Coronary artery (tissue), 2 donors: ENCODE results near the gene WDR64.
"Not testable (repeated sequence)": the region's sequence is repeated elsewhere in the genome, so short reads cannot be mapped to it uniquely, and the experiment has no call there.

Experiments
- DNase-seq: peaks from one replicate; pipeline ENCODE4 v3.0.0-alpha.2; 2017; ENCODE audit warnings: low spot score
- H3K27ac ChIP-seq, 2 donors: fragments of 200-600 bp; sonication (generic); one replicate each; pipeline ENCODE4 v1.5.1; 2016 to 2019
- H3K4me3 ChIP-seq: fragments of 200-600 bp; sonication (generic); 2 replicates; pipeline ENCODE4 v1.5.1; 2016; ENCODE audit warnings: mild to moderate bottlenecking, moderate library complexity
- TF ChIP-seq, protein P1 (sequence below): fragments of 200-600 bp; sonication (generic); IDR thresholded peaks from one replicate; pipeline ENCODE4 v1.5.1; 2019; ENCODE audit warnings: antibody characterized with exemption

Gene WDR64

DNA sequence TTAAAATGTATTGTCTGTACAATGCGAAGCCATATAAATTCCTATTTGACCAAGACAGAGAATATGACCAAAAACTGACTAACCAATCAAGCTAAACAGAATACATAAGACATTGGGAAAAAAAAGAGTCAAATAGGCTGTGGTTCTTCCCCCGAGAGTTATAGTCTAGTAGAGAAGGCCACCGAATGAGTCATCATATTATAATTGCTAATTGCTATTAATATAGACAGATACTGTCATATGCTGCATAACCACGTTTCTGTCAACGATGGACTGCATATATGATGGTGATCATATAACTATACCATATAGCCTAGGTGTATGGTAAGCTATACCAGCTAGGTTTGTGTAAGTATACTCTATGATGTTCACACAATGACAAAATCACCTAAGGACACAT is 82.5 kb downstream of the WDR64 start:
- DNase-seq = no peak
- Histone ChIP-seq H3K4me3 (no peak overlapping the region), H3K27ac (no peak overlapping the region)
- TF ChIP-seq, protein P1, sequence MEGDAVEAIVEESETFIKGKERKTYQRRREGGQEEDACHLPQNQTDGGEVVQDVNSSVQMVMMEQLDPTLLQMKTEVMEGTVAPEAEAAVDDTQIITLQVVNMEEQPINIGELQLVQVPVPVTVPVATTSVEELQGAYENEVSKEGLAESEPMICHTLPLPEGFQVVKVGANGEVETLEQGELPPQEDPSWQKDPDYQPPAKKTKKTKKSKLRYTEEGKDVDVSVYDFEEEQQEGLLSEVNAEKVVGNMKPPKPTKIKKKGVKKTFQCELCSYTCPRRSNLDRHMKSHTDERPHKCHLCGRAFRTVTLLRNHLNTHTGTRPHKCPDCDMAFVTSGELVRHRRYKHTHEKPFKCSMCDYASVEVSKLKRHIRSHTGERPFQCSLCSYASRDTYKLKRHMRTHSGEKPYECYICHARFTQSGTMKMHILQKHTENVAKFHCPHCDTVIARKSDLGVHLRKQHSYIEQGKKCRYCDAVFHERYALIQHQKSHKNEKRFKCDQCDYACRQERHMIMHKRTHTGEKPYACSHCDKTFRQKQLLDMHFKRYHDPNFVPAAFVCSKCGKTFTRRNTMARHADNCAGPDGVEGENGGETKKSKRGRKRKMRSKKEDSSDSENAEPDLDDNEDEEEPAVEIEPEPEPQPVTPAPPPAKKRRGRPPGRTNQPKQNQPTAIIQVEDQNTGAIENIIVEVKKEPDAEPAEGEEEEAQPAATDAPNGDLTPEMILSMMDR = no peak

DNA sequence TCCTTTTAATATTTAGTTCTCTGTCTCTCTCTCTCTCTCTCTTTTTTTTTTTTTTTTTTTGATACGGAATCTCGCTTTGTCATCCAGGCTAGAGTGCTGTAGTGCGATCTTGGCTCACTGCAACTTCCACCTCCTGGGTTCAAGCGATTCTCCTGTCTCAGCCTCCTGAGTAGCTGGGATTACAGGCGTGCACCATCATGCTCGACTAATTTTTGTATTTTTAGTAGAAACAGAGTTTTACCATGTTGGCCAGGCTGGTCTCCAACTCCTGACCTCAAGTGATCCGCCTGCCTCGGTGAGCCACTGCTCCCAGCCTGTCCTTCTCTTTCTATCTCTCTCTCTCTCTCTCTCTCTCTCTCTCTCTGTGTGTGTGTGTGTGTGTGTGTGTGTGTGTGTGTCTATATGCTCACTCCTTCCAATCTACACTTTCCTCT is 83.4 kb downstream of the WDR64 start:
- not testable (repeated sequence) for H3K4me3 ChIP-seq, H3K27ac ChIP-seq, DNase-seq

DNA sequence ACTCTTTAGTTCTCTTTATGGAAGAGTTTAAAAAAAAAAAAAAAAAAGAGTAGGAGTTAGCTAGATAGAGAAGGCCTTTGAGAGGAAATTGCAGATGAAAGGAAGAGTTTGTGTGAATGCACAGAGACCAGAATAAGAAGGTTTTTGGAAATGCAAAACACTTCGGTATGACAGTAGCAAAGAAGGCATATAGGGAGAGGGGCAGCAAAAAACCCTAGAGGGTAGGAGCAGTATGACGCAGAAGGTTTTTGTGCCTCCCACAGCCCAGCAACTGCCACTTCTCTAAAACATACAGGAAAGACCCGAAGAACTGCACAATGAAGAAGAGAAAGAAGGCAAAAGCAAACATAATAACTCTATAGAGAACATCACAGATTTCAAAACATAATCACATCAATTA is 84.3 kb downstream of the WDR64 start:
- no peak overlapping the region for H3K4me3 ChIP-seq
- no peak for DNase-seq
- H3K27ac ChIP-seq = no peak overlapping the region
- TF ChIP-seq, protein P1 = no peak

DNA sequence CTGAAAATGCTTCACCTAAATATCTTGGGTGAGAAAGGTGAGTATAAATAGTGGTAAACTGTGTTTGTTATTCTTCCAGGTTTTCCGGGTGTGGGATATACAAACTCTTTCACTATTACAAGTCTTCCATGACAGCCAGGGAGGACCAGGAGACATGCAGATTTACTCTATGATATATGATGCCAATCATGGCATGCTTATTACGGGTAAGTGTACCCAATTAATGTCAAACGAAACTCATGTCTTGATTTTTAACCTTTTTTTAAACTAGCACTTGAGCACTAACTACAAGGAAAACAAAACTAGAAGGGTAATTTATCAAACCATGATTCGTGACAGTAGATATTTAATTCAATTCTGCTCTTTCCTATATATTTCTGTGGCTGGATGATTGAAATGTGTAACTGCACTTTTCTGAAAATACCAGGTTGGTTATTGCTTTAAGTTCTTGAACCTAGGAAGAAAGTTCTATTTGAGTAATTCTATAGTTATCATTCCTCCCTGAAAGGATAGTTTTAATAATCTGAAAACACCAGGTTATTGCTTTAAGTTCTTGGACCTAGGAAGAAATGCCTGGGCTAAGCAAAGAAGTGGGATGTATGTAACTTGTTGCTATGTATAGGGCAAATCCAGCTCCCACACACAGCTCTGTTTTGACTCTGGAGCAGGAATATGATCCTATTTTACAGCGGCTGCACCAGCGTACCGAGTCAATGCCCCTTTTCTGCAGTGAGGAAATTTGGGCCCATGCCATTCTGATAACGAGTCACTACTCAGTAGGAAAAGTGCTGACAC is 86.4 kb downstream of the WDR64 start:
- TF ChIP-seq, protein P1 = no peak
- Histone ChIP-seq H3K27ac (no peak overlapping the region), H3K4me3 (no peak overlapping the region)
- no peak for DNase-seq

DNA sequence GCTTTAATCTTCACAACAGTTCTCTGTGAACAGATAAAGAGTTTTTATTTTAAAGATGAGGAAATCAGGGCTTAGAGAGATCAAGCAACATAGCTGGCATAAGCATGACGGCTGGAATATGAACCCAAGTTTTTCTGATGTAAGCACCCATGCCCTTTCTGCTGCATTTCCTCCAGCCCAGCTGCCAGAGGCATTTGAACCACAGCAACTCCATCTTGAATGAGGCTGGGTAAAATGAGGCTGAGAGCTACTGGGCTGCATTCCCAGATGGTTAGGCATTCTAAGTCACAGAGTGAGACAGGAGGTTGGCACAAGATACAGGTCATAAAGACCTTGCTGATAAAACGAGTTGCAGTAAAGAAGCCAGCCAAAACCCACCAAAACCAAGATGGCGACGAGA is 90.0 kb downstream of the WDR64 start:
- TF ChIP-seq, protein P1 = no peak
- DNase-seq = no peak
- no peak overlapping the region for H3K4me3 ChIP-seq
- H3K27ac ChIP-seq = no peak overlapping the region

DNA sequence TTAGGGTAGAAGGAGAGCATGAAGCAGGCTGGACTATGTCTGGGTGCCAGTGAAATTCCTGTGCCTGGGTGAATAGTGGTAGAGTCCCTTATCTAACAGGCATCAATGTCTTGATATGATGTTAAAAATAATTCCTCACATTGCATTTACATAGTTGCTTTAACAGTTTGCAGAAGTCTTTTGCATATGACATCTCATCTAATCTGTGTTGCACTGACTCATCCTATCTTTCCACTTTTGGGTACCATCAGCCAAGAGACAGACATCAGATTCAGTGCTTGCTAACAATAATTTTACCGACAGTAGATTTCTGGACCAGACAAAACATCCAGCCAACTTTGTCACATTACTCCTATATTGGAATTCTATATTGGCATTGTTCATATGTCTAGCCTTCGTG is 92.5 kb downstream of the WDR64 start:
- Histone ChIP-seq H3K4me3 (no peak overlapping the region), H3K27ac (no peak overlapping the region)
- DNase-seq = no peak
- TF ChIP-seq, protein P1 = no peak

DNA sequence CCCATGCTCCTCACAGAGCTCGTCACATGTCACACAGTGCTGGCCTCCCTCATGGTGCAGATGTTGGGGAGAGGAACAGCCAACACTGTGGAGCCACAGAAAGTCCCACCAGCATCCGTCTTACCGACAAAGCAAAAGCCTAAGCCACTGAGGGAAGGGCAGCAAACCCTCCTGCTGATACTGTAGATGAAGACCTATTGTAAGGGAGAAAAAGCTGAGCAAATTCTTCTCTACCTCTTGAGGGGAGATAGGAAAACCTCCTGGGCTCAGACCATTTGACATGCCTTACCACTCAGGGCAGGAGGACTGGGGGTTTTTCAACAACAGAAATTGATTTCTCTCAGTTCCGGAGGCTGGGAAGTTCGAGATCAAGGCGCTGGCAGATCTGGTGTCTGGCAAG is 95.9 kb downstream of the WDR64 start:
- Histone ChIP-seq H3K4me3 (no peak overlapping the region), H3K27ac (no peak overlapping the region)
- TF ChIP-seq, protein P1 = no peak
- DNase-seq = no peak
